IMR-90 (cell line): ENCODE data around the gene GPR17. TPM values are rescaled to one million over a fixed set of nuclear protein-coding genes. Genes with fewer than 3 reads are reported as not detected.

Experiments used
- ATAC-seq: fragments of 200-7000 bp; cut with Tn5 transposase; 2 replicates; pipeline ENCODE4 v1.9.1; 2020; ENCODE audit warnings: low read depth, mild to moderate bottlenecking, moderate library complexity
- BruUV-seq: library from RNA; stranded (reverse); fragments of 400-500 nt; replicated peaks from 2 replicates; lab custom pipeline; 2021; lab: Mats Ljungman, UMichigan
- CTCF ChIA-PET: fragments of 300-600 bp; formaldehyde crosslinking; extraction: SDS; loops from one replicate; lab custom pipeline; 2021; ENCODE audit warnings: antibody characterized with exemption; lab: Yijun Ruan, JAX
- POLR2A ChIA-PET: fragments of 300-600 bp; sonication (Branson Sonifier 250); formaldehyde crosslinking; loops from one replicate; lab custom pipeline; 2022; ENCODE audit warnings: antibody characterized with exemption; ENCODE audit not compliant: unreplicated experiment; lab: Charles Lee
- DNase-seq: peaks from one replicate; pipeline ENCODE4 v3.0.0; 2013
- H2AFZ ChIP-seq: replicated peaks from 2 replicates; pipeline ENCODE3; 2013; ENCODE audit warnings: low read length, mild to moderate bottlenecking; ENCODE audit not compliant: poor library complexity
- H2AK5ac ChIP-seq: 2 replicates; pipeline ENCODE4 v1.6.1; 2013; ENCODE audit warnings: low read depth, low read length, inconsistent platforms
- H2AK9ac ChIP-seq: replicated peaks from 2 replicates; pipeline ENCODE3; 2013; ENCODE audit warnings: mild to moderate bottlenecking, low read depth, low read length, moderate library complexity; ENCODE audit not compliant: poor library complexity
- H2BK120ac ChIP-seq: 2 replicates; pipeline ENCODE4 v1.6.1; 2013; ENCODE audit warnings: low read depth, low read length, inconsistent platforms
- H2BK15ac ChIP-seq: 3 replicates; pipeline ENCODE4 v1.6.1; 2013; ENCODE audit warnings: low read depth, low read length, inconsistent platforms
- H2BK20ac ChIP-seq: 2 replicates; pipeline ENCODE4 v1.6.1; 2013; ENCODE audit warnings: low read depth, mild to moderate bottlenecking, inconsistent platforms, low read length, moderate library complexity
- H2BK5ac ChIP-seq: 2 replicates; pipeline ENCODE4 v1.6.1; 2013; ENCODE audit warnings: mild to moderate bottlenecking, low read depth, low read length, inconsistent platforms; ENCODE audit not compliant: poor library complexity, severe bottlenecking
- H3K14ac ChIP-seq: replicated peaks from 2 replicates; pipeline ENCODE4 v1.6.1; 2013; ENCODE audit warnings: low read depth, low read length, inconsistent platforms
- H3K18ac ChIP-seq: 2 replicates; pipeline ENCODE4 v1.6.1; 2013; ENCODE audit warnings: low read depth, low read length, control low read depth
- H3K23ac ChIP-seq: 2 replicates; pipeline ENCODE4 v1.6.1; 2013; ENCODE audit warnings: low read depth, low read length, inconsistent platforms
- H3K27ac ChIP-seq: 2 replicates; pipeline ENCODE4 v1.5.1; 2013; ENCODE audit warnings: mild to moderate bottlenecking, control low read depth, low read length; ENCODE audit not compliant: insufficient read depth
- H3K27me3 ChIP-seq: 2 replicates; pipeline ENCODE4 v1.6.1; 2013; ENCODE audit warnings: low read length; ENCODE audit not compliant: control insufficient read depth, insufficient read depth
- H3K36me3 ChIP-seq: 2 replicates; pipeline ENCODE4 v1.6.1; 2013; ENCODE audit warnings: low read length, mixed read lengths; ENCODE audit not compliant: control insufficient read depth, insufficient read depth
- H3K4ac ChIP-seq: 2 replicates; pipeline ENCODE4 v1.6.1; 2013; ENCODE audit warnings: low read depth, low read length, inconsistent platforms
- H3K4me1 ChIP-seq: 2 replicates; pipeline ENCODE4 v1.6.1; 2013; ENCODE audit warnings: low read length, mixed read lengths; ENCODE audit not compliant: control insufficient read depth, insufficient read depth
- H3K4me2 ChIP-seq: 2 replicates; pipeline ENCODE4 v1.6.1; 2013; ENCODE audit warnings: low read depth, mild to moderate bottlenecking, control low read depth, low read length, moderate library complexity
- H3K4me3 ChIP-seq: 2 replicates; pipeline ENCODE4 v1.5.1; 2013; ENCODE audit warnings: low read depth, mild to moderate bottlenecking, control low read depth, low read length, moderate library complexity; ENCODE audit not compliant: insufficient read depth
- H3K56ac ChIP-seq: 2 replicates; pipeline ENCODE4 v1.6.1; 2013; ENCODE audit warnings: low read length, inconsistent platforms; ENCODE audit not compliant: insufficient read depth; ENCODE audit errors: extremely low read depth
- H3K79me1 ChIP-seq, 2 experiments: 2 replicates each; pipeline ENCODE4 v1.6.1; 2013; ENCODE audit warnings: low read length in 2 of 2, inconsistent platforms in 1 of 2, low read depth in 1 of 2
- H3K9ac ChIP-seq: 2 replicates; pipeline ENCODE4 v1.6.1; 2013; ENCODE audit warnings: low read depth, low read length, control low read depth
- H3K9me1 ChIP-seq: 2 replicates; pipeline ENCODE4 v1.6.1; 2013; ENCODE audit warnings: low read length, inconsistent platforms; ENCODE audit not compliant: insufficient read depth
- H3K9me3 ChIP-seq: 2 replicates; pipeline ENCODE4 v1.6.1; 2013; ENCODE audit warnings: low read length; ENCODE audit not compliant: control insufficient read depth, insufficient read depth
- H4K20me1 ChIP-seq: 2 replicates; pipeline ENCODE4 v1.6.1; 2013; ENCODE audit warnings: low read length, inconsistent platforms; ENCODE audit not compliant: insufficient read depth
- H4K5ac ChIP-seq: 2 replicates; pipeline ENCODE4 v1.6.1; 2013; ENCODE audit warnings: mild to moderate bottlenecking, low read depth, low read length, control low read depth
- H4K8ac ChIP-seq, 2 experiments: 2 replicates each; pipeline ENCODE4 v1.6.1; 2013; ENCODE audit warnings: low read depth in 2 of 2, low read length in 2 of 2, control low read depth in 1 of 2, inconsistent platforms in 1 of 2
- H4K91ac ChIP-seq: 2 replicates; pipeline ENCODE4 v1.6.1; 2013; ENCODE audit warnings: low read depth, low read length, inconsistent platforms; ENCODE audit not compliant: insufficient read depth
- BHLHE40 ChIP-seq: fragments of 150-350 bp; IDR thresholded peaks from 2 replicates; pipeline ENCODE4 v1.6.1; 2016; ENCODE audit warnings: mild to moderate bottlenecking, low read depth, low read length
- CEBPB ChIP-seq: IDR thresholded peaks from 2 replicates; pipeline ENCODE4 v1.6.1; 2012; ENCODE audit warnings: low read depth, low read length, improper control_type of control experiment
- FOS ChIP-seq: fragments of 150-350 bp; IDR thresholded peaks from 2 replicates; pipeline ENCODE4 v1.6.1; 2016; ENCODE audit warnings: low read depth, low read length
- MAFK ChIP-seq: IDR thresholded peaks from 2 replicates; pipeline ENCODE4 v1.6.1; 2012; ENCODE audit warnings: low read depth, low read length, improper control_type of control experiment
- MAZ ChIP-seq: IDR thresholded peaks from 2 replicates; pipeline ENCODE4 v1.6.1; 2012; ENCODE audit warnings: low read depth, mild to moderate bottlenecking, low read length, improper control_type of control experiment, moderate library complexity, borderline replicate concordance
- MXI1 ChIP-seq: IDR thresholded peaks from 2 replicates; pipeline ENCODE4 v1.6.1; 2012; ENCODE audit warnings: low read depth, mild to moderate bottlenecking, low read length, moderate library complexity, borderline replicate concordance
- POLR2A ChIP-seq: IDR thresholded peaks from 2 replicates; pipeline ENCODE4 v1.6.1; 2012; ENCODE audit warnings: mild to moderate bottlenecking, low read depth, low read length
- RAD21 ChIP-seq: IDR thresholded peaks from 2 replicates; pipeline ENCODE4 v1.6.1; 2012; ENCODE audit warnings: low read length, improper control_type of control experiment
- RCOR1 ChIP-seq: IDR thresholded peaks from 2 replicates; pipeline ENCODE4 v1.6.1; 2012; ENCODE audit warnings: mild to moderate bottlenecking, low read length, improper control_type of control experiment; ENCODE audit not compliant: insufficient replicate concordance
- RFX5 ChIP-seq: IDR thresholded peaks from 2 replicates; pipeline ENCODE4 v1.8.0; 2012; ENCODE audit warnings: low read depth, mild to moderate bottlenecking, low read length, moderate library complexity
- SMC3 ChIP-seq: fragments of 150-350 bp; IDR thresholded peaks from 2 replicates; pipeline ENCODE4 v1.6.1; 2016; ENCODE audit warnings: low read depth, mild to moderate bottlenecking, antibody characterized with exemption, low read length, moderate library complexity
- WGBS, 2 experiments: methylation state at CpG; one replicate each; pipeline versions ENCODE4 v1.1.5 to v1.1.7; 2013; ENCODE audit warnings: missing lambda C conversion rate in 2 of 2; ENCODE audit not compliant: insufficient read length in 1 of 2; ENCODE audit errors: extremely low coverage in 2 of 2; 5-methylcytosine and 5-hydroxymethylcytosine counted together
- dilution Hi-C: fragments of 300-500 bp; cut with HindIII; formaldehyde crosslinking; loops from one replicate; pipeline ENCODE4 v1.14.3; 2018; ENCODE audit warnings: low sequenced_read_pairs; ENCODE audit not compliant: unreplicated experiment
- in situ Hi-C: fragments of 300-500 bp; cut with MboI; formaldehyde crosslinking; loops from 3 replicates; pipeline ENCODE4 v1.14.3; 2019; ENCODE audit warnings: low sequenced_read_pairs, inconsistent platforms, mixed read lengths
- intact Hi-C: fragments of 100-400 bp; cut with micrococcal nuclease; formaldehyde crosslinking; loops from 2 replicates; pipeline ENCODE4 v1.10.0; 2022
- polyA plus RNA-seq, 3 experiments: library from polyadenylated mRNA; depleted of rRNA; stranded (reverse); fragments of >200 nt; gene quantifications; 2 replicates each; pipeline ENCODE4 v1.2.3, GENCODE V29; 2012; ENCODE audit warnings: low replicate concordance in 1 of 3
- total RNA-seq: library from RNA; depleted of rRNA; stranded (reverse); fragments of >200 nt; gene quantifications from 2 replicates; pipeline ENCODE4 v1.2.3, GENCODE V29; 2012
- TF ChIP-seq, protein P1 (sequence below): fragments of 150-350 bp; IDR thresholded peaks from 2 replicates; pipeline ENCODE4 v1.6.1; 2017; ENCODE audit warnings: mild to moderate bottlenecking, antibody characterized with exemption, low read length, low read depth
- TF ChIP-seq, protein P2 (sequence below): conservative IDR thresholded peaks from 2 replicates; pipeline ENCODE4 v1.5.1; 2012; ENCODE audit warnings: mild to moderate bottlenecking, low read depth, low read length, improper control_type of control experiment
- TF ChIP-seq, protein P3 (sequence below): fragments of 150-350 bp; IDR thresholded peaks from 2 replicates; pipeline ENCODE4 v1.6.1; 2016; ENCODE audit warnings: low read depth, mild to moderate bottlenecking, low read length, moderate library complexity, borderline replicate concordance

GPR17 gene
- total and polyA plus RNA-seq, 2 of the 4 experiments (the other 2 are of a cell fraction): not detected

GRCh38 chr2:127626175-127626574 is 19.8 kb upstream of the GPR17 start:
- in situ Hi-C loops: no loop called here
- Histone ChIP-seq H3K36me3 (no peaks in the 10 kb centered on the region), H3K23ac (no peak overlapping the region), H2BK20ac (no peak overlapping the region), H3K4ac (no peak overlapping the region), H3K4me3 (no peak overlapping the region), H3K4me2 (no peak overlapping the region), H3K79me1 (no peaks in the 10 kb centered on the region), H3K56ac (no peak overlapping the region), H2AK9ac (no peak overlapping the region), H3K9ac (no peak overlapping the region), H3K9me1 (peaks cover 6% of the 10 kb centered on the region; the same call in 1 of the 2 replicates), H3K18ac (no peak overlapping the region), H4K20me1 (no peaks in the 10 kb centered on the region), H2BK120ac (no peak overlapping the region), H2AK5ac (no peak overlapping the region), H2BK15ac (no peak overlapping the region), H4K91ac (no peak overlapping the region), H3K27me3 (no peaks in the 10 kb centered on the region; the same call in 1 of the 2 replicates), H3K27ac (no peak overlapping the region), H3K14ac (no peak overlapping the region), H2BK5ac (no peak overlapping the region), H4K8ac (no peak overlapping the region), H2AFZ (peak overlapping the region; percentile 5), H4K5ac (no peak overlapping the region), H3K9me3 (no peaks in the 10 kb centered on the region), H3K4me1 (peaks cover 5% of the 10 kb centered on the region)
- ATAC-seq (no peak), DNase-seq (no peak)
- ChIA-PET POLR2A (no interaction called here), CTCF (no interaction called here)
- WGBS, 2 experiments: no CpG with 5 or more reads among the region's 12 CpGs
- dilution Hi-C loops: no loop called here
- intact Hi-C loops: no loop called here
- no TSS peak for BruUV-seq
- TF ChIP-seq RAD21: no peak
- TF ChIP-seq, protein P1, sequence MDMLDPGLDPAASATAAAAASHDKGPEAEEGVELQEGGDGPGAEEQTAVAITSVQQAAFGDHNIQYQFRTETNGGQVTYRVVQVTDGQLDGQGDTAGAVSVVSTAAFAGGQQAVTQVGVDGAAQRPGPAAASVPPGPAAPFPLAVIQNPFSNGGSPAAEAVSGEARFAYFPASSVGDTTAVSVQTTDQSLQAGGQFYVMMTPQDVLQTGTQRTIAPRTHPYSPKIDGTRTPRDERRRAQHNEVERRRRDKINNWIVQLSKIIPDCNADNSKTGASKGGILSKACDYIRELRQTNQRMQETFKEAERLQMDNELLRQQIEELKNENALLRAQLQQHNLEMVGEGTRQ: no peak
- TF ChIP-seq RFX5: no peak
- no peak for TF ChIP-seq RCOR1
- TF ChIP-seq, protein P2, sequence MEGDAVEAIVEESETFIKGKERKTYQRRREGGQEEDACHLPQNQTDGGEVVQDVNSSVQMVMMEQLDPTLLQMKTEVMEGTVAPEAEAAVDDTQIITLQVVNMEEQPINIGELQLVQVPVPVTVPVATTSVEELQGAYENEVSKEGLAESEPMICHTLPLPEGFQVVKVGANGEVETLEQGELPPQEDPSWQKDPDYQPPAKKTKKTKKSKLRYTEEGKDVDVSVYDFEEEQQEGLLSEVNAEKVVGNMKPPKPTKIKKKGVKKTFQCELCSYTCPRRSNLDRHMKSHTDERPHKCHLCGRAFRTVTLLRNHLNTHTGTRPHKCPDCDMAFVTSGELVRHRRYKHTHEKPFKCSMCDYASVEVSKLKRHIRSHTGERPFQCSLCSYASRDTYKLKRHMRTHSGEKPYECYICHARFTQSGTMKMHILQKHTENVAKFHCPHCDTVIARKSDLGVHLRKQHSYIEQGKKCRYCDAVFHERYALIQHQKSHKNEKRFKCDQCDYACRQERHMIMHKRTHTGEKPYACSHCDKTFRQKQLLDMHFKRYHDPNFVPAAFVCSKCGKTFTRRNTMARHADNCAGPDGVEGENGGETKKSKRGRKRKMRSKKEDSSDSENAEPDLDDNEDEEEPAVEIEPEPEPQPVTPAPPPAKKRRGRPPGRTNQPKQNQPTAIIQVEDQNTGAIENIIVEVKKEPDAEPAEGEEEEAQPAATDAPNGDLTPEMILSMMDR: no peak
- no peak for TF ChIP-seq SMC3
- no peak for TF ChIP-seq FOS
- TF ChIP-seq MAZ: no peak
- no peak for TF ChIP-seq MXI1
- TF ChIP-seq, protein P3, sequence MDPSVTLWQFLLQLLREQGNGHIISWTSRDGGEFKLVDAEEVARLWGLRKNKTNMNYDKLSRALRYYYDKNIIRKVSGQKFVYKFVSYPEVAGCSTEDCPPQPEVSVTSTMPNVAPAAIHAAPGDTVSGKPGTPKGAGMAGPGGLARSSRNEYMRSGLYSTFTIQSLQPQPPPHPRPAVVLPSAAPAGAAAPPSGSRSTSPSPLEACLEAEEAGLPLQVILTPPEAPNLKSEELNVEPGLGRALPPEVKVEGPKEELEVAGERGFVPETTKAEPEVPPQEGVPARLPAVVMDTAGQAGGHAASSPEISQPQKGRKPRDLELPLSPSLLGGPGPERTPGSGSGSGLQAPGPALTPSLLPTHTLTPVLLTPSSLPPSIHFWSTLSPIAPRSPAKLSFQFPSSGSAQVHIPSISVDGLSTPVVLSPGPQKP: no peak
- TF ChIP-seq POLR2A: no peak
- TF ChIP-seq MAFK: no peak
- no peak for TF ChIP-seq CEBPB
- no peak for TF ChIP-seq BHLHE40
